Endometrial microvascular endothelial cells (primary cell): Measurements from ENCODE around the gene FBLL1. TPM values are rescaled to one million over a fixed set of nuclear protein-coding genes. Genes with fewer than 3 reads are reported as not detected.
"Not testable (repeated sequence)": the region's sequence is repeated elsewhere in the genome, so short reads cannot be mapped to it uniquely, and the experiment has no call there.

Experiments used
- in situ Hi-C: cut with HindIII; loops from 2 replicates; pipeline ENCODE4 v1.10.0; 2017; ENCODE audit warnings: low sequenced_read_pairs, low pct_unique_long_range_greater_than_20kb; ENCODE audit errors: inconsistent ontology term
- total RNA-seq: library from RNA; depleted of rRNA; stranded (reverse); fragments of >200 nt; gene quantifications from one replicate; pipeline ENCODE4 v1.2.3, GENCODE V29; 2015; ENCODE audit errors: inconsistent ontology term

The FBLL1 gene
- total RNA-seq, result not detected

DNA sequence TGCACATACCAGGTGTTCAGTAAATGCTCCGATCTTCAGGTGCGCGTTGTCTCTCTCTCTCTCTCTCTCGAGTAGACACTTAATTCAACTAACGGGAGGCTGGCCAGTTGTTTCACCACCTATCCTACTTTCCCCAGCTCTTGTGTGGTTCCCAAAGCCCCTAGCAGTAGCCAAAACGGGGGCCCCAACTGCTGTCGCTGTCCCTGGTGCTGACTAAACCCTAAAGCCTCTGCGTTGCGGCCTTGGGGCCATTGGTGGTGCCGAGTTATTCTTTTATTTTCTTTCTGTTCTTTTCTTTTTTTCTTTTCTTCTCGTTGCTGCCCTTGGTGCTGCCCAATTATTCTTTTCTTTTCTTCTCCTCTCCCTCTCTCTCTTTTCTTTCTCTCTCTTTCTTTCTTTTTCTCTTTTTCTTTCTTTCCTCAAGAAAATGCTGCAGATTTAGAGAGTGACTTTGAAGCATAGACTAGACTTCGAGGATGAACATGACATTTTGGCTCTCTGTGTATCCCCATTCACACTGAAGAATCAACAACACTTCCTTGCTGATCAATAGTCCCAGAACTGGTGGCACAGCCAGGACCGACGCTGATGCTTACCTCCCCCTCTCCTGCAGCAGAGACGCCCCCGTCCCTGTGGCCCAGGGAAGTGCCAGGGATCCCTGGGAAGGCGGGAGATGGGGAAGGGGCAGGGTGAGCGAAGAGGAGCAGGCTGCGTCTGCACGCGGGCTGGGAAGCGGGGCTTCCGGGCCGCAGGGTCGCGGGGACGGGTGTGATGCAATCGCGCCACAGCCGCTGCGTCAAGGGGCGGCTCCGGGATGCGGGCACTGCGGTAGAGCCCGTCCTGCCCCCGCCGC is at the start of gene FBLL1:
FBLL1 (plus strand) TSS at position 785 of the 853 bp plus-strand sequence. CDS start 200 bp downstream, outside the sequence.
- in situ Hi-C loops, result no loop called here

DNA sequence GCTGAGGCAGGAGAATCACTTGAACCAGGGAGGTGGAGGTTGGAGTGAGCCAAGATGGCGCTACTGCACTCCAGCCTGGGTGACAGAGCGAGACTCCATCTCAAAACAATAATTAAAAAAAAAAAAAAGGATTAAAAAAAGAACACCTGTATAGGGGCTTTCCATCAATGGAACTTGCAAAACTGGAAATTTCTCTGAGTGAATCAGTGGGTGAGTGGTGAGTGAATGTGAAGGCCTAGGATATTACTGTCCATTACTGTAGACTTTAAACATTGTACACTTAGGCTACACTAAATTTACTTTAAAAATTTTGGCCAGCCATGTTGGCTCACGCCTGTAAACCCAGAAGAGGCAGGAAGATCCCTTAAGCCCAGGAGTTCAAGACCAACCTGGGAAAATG is 48.5 kb upstream of the FBLL1 start:
- in situ Hi-C loops, result no loop called here

DNA sequence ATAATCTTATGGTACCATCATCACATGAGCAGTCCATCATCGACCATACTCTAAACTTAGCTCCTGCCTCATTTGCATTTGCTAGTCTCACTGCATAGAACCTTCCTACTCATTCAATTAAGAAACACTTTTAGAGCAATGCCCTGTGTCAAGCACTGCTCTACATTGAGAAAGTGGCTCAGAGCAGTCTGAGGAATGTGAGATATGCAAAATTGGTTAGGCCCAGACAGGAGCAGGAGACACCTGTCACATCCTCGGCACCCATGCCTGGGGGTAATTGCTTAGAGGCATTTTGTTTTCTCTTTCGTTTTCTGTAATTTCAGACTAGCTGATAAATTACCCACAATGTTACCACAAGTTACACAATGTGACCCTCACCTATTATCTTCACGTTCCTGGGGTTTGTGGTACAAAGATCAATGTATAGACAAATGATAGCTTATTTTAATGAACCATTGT is 47.7 kb upstream of the FBLL1 start:
- in situ Hi-C loops, result no loop called here

DNA sequence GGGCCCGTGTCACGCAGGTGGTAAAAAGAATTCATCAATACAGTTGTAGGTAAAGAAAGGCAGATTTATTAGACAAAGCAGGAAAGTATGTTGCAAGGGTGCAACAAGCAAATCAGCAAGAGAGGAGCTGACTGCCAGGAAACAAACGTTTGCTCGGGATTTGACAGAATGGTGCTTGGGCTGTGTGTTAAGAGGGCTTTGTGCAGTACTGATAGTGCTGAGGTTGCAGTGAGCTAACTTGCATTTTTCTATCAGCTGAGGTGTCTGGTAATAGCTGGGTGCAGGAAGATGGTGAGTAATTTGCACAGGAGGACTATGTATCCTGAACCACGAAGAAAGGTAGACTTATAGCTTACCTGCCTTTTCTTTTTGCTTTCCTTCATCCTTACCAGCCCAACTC is 46.7 kb upstream of the FBLL1 start:
- in situ Hi-C loops, result no loop called here

DNA sequence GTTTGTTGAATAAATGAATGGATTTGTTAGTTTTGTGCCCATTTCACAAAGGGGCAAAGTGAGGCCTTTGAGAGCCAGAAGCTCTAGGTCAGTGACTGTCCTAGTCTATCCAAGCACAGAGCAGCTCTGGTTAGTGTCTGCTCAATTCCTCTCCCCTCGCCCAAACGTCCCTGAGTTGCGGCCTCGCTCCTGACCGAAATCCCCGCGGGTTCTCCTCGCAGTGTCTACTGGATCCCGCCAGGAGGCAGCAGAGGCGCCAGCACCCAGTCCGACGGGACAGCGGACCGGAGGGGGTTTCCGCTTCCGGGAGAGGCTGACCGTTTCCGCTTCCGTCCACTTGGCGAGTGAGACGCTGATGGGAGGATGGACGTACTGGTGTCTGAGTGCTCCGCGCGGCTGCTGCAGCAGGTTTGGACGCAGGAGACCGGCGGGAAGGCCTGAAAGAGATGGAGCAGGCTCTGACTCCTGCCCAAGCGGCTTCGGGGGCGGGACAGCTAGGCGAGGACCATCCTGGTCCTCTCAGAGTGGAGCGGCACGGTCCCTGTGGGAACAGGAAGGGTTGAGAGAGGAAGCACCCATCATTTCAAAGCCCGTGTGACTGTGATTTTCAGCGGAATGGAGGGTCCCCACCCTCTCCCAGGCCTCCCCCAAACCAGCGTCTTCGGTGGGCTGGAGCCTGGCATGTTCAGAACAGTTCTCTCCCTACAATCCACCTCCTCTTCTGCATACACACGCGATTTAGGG is 42.8 kb upstream of the FBLL1 start, which contains the start of gene RARS1:
RARS1 (plus strand) TSS at position 336 of the 744 bp plus-strand sequence; CDS start at position 364, 28 bp downstream.
- in situ Hi-C loops, result no loop called here

DNA sequence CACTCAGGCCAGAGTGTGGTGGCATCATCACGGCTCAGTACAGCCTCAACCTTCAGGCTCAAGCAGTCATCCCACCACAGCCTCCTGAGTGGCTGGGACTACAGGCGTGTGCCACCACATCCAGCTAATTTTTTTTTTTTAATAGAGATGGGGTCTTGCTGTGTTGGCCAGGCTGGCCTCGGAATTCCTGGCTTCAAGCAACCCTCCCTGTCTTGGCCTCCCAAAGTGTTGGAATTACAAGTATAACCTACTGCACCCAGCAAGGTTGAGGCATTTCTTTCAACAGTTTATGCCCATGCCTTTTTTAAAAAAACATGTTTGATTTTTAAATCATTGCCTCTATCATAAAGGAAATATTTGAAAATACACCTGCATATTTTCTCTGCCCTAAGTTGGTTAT is 40.0 kb upstream of the FBLL1 start:
- in situ Hi-C loops, result no loop called here

DNA sequence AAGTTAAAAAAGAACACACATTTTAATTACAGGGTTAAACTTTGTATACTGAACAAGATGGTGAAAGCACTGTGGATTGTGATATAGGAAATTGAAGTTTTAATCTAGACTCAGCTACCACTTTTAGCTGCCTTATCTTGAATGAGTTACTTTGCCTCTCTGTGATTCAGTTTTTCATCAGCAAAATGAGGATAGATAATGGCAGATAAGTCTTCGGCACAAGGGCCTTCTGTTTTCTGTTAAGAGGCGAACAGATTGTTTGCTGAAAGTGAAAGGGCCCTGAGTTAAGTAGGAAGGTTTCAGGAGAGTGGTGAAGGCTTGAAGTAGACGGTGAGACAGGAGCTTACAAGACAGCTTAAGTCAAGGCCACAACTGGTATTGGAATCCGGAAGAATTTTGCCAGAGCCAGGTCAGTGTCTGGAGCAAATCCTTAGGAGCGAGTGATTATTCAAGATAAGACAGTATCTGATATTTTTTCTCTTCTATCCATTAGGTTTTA is 35.0 kb upstream of the FBLL1 start:
- in situ Hi-C loops, result no loop called here

DNA sequence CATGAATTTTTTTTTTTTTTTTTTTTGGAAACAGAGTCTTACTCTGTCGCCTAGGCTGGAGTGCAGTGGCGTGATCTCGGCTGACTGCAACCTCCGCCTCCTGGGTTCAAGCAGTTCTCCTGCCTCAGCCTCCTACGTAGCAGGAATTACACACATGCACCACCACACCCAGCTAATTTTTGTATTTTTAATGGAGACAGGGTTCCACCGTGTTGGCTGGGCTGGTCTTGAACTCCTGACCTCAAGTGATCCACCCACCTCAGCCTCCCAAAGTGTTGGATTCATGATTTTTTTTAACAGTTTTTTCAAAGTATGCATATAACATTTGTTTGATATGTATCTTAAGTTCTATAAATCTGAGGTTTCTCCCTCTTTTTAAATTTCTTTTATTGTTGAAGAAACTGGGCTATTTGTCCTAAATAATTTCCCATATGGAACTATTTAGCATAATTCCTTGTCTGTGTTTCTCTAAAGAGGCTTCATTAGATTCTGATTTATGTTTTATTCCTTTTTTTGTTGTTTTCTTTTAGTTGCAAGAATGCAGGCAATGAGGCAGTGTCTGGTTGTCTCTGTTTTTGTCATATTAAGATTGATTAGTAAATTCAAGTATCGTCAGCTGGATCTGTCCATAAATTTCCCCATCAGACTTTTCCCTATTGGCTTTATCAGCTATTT is 26.4 kb upstream of the FBLL1 start:
- in situ Hi-C loops, result no loop called here

DNA sequence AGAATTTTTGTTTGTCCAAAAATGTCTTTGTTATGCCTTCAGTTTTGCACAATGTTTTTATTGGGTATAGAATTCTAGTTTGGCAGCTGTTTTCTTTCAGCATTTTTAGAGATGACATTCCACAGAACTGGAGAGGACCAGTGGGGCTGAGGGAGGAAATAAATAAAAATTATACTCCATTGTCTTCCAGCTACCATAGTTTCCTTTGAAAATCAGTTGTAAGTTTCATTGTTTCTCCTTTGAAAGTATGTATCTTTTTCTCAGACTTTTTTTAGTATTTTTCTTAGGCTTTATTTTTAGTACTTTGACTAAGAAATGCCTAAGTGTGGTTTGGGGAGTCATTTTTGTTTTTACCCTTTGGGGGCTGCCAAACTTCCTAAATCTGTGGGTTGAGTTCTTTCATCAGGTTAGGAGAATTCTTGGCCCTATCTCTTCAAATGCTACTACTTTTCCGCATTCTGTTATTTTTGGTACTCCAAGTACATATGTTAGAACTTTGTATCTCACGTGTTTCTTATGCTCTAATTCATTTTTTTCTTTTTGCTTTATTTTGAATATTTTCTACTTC is 15.2 kb upstream of the FBLL1 start:
- in situ Hi-C loops, result no loop called here

DNA sequence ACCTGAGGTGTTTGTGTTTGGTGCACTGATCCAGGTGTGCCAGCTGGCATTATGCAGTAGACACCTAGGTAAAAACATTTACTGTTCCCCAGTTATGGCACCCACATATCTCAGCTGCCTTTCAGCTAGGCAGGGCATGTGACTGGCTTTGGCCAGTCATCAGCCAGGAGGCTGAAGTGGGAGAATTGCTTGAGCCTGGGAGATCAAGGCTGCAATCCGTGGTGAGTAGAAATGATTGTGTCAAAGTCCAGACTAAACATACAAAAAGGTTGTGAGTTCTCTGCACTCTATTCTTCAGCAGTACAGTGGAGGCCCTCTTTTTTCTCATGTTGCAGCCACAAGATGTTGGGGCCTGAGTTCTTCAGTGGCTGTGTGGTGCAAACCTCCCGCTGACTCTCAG is 3.2 kb upstream of the FBLL1 start:
- in situ Hi-C loops, result no loop called here

DNA sequence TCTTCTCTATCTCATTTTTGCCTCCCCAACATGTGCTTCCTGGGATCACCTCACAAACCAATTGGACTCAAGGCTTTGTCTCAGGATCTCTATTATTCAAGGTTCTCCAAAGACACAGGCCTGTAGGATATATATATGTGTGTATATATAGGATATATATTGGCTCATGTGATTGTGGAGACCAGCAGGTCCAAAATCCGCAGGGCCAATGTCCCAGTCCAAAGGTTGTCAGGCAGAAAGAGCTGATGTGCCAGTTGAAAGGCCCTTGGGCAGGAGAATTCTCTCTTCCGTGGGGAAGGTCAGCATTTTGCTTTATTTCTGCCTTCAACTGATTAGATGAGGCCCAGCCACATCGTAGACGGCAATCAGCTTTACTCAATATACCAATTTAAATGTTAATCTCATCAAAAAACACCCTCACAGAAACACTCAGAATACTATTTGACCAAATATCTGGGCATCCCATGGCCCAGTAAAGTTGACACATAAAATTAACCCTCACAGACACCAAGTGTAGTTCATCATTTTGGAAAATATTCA is 1.3 kb upstream of the FBLL1 start:
- in situ Hi-C loops, result no loop called here

DNA sequence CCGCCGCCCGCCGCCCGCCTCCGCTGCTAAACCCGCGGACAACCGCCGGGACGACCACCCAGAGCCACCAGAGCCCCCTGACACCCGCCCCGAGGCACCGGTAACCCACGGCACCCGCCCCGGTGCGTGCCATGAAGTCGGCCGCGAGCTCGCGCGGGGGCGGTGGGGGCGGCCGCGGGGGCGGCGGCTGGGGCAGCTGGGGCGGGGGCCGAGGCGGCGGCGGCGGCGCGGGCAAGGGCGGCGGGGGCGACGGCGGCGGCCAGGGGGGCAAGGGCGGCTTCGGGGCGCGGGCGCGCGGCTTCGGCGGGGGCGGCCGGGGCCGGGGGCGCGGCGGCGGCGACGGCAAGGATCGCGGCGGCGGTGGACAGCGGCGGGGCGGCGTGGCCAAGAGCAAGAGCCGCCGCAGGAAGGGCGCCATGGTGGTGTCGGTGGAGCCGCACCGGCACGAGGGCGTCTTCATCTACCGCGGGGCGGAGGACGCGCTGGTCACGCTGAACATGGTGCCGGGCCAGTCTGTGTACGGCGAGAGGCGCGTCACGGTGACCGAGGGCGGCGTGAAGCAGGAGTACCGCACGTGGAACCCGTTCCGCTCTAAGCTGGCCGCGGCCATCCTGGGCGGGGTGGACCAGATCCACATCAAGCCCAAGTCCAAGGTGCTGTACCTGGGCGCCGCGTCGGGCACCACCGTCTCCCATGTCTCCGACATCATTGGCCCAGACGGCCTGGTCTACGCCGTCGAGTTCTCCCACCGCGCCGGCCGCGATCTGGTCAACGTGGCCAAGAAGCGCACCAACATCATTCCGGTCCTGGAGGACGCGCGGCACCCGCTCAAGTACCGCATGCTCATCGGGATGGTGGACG is 499 bp downstream of the FBLL1 start:
- in situ Hi-C loops, result no loop called here

DNA sequence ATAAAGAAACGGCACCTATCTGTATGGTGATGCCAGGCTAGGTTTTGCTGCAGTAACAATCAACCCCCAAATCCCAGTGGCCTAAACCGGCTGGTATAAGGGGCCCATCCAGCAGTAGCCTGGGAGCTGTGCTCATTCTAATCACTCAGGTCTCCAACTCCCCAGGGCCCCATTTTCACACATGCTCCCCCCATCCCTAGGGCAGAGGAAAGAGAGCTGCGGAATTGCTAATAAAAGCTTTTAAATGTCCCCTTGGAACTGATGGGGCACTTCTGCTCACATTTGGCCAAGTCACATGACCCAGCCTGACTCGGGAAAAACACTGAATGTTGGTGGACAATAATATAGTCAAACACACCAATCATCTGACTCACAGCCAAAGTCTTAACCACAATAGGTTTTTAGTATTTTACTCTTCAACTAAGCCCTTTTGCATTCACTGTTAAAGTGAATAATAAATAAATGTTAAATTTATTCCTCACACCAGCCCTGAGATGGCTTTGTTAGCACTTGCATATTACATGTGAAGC is 1.6 kb downstream of the FBLL1 start:
- in situ Hi-C loops, result no loop called here

DNA sequence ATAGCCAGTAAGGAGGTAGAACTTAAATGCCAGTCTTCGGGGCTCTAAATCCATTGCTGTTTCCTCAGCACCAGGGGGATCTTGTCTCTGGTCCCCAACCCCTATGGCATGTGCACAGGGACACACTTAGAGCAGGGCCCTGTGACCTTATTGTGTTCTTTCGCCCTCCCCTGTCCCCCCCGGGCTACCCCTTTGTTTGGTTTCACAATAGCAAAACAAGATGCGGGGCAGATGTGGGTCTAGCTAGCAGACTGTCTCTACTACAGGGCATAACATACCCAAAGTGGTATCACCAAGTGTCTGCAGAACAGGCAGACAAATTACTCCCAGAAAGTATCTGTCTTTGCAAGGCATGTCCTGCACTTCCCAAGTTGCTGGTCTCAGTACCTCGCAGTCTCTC is 2.1 kb downstream of the FBLL1 start:
- in situ Hi-C loops, result no loop called here

DNA sequence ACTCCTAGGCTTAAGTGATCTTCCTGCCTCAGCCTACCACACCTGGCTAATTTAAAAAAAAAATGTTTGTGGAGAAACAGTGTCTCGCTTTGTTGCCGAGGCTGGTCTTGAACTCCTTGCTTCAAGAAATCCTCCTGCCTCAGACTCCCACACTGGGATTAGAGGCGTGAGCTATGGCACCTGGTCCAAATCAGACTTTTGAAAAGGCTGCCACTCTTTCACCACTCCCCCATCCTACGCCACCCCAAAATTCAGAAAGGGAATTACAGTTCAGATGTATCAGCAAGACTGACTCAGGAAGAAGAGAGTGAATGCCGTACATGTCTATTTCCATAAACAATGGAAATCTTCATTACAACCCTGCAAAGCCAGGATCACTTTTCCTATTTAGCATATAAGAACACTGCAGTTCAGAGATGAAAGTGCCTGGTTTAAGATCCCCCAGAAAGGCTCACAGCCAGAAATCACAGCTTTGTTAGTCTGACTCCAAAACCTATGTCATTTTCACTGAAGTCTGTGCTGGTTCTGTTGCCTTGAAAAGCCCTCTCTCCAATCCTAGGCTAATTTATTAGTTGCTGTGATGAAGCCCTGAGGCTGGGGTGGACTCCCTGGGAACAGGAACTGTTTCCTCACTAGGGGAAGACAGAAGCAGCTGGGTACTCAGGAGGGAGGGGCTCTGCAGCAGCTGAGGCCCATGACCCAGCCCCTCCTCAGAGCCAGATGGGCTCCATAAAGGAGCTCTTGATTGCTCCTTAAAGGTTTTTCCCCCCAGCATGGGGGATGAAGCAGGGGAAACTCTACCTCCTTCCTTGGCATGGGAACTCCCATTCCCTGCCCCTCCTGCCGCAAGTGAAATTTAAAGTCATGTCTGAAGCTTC is 3.1 kb downstream of the FBLL1 start:
- in situ Hi-C loops, result no loop called here

DNA sequence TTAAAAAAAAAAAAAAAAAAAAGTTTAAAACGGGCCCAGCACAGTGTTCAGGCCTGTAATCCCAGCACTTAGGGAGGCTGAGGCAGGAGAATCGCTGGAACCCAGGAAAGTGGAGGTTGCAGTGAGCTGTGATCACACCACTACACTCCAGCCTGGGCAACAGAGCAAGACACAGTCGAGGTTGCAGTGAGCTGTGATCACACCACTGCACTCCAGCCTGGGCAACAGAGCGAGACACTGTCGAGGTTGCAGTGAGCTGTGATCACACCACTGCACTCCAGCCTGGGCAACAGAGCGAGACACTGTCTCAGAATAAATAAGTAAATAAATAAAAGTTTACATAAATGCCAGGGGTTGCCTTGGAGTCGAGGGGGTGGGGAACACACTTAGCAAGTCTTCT is 5.2 kb downstream of the FBLL1 start:
- in situ Hi-C loops, result not testable (repeated sequence)

DNA sequence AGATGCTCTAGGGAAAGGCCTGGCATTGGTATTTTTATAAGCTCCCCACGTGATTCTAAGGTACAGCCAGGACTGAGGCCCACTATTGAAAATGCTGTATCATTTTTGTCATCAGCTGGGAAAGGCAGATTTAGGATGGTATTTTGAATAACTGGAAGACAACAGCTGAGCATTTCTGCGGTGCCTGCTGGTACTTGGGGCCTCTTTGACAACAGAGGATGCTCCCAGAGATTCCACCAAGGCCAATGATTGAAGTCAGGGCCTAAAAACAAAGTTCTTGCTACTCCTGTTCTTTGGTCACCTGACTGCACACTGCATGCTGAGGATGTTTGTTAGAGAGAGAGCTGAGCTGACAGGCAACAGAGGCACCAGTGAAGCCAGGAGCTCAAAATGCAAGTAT is 8.1 kb downstream of the FBLL1 start:
- in situ Hi-C loops, result no loop called here
